ENCODE results near the gene C3orf85. TPM values are rescaled to one million over a fixed set of nuclear protein-coding genes. Genes with fewer than 3 reads are reported as not detected.
A peak's percentile ranks its signal among the peaks of the same experiment; 100 is the strongest.

The C3orf85 gene
- total RNA-seq, 1 donor from 2014 or later, result 2.3 TPM

GRCh38 chr3:109098079-109098644, 38.4 kb upstream of the C3orf85 start:
- no peak overlapping the region for H3K27ac Mint-ChIP-seq
- H3K4me1 Mint-ChIP-seq (ENCODE audit: unreplicated experiment), result peaks cover 9% of the 10 kb centered on the region
- DNase-seq (ENCODE audit: extremely low spot score, unreplicated experiment), result no peak
- H3K9me3 Mint-ChIP-seq, result no peaks in the 10 kb centered on the region
- no peaks in the 10 kb centered on the region for H3K27me3 Mint-ChIP-seq
- H3K36me3 Mint-ChIP-seq, result no peaks in the 10 kb centered on the region
- peak; percentile 49 for TF ChIP-seq CTCF (conservative IDR thresholded peaks at IDR 0.05)
- H3K4me3 Mint-ChIP-seq, result no peak overlapping the region

- Mint-ChIP-seq H3K9me3 (no peaks in the 10 kb centered on the region), H3K36me3 (no peaks in the 10 kb centered on the region)
- DNase-seq (ENCODE audit: extremely low spot score, unreplicated experiment), result no peak
These were observed 26.9 kb upstream of the C3orf85 start for GRCh38 chr3:109109574-109109973.

GRCh38 chr3:109112946-109113760, 23.4 kb upstream of the C3orf85 start:
- H3K4me3 Mint-ChIP-seq, result no peak overlapping the region
- H3K27ac Mint-ChIP-seq, result no peak overlapping the region
- no peaks in the 10 kb centered on the region for H3K9me3 Mint-ChIP-seq
- H3K4me1 Mint-ChIP-seq (ENCODE audit: unreplicated experiment), result no peaks in the 10 kb centered on the region
- H3K27me3 Mint-ChIP-seq, result peaks cover 2% of the 10 kb centered on the region
- DNase-seq (ENCODE audit: extremely low spot score, unreplicated experiment), result no peak
- H3K36me3 Mint-ChIP-seq, result no peaks in the 10 kb centered on the region
- no peak for TF ChIP-seq CTCF (conservative IDR thresholded peaks at IDR 0.05)

More at GRCh38 chr3:109109574-109109973, 26.9 kb upstream of the C3orf85 start:
- TF ChIP-seq CTCF (conservative IDR thresholded peaks at IDR 0.05), result no peak
- no peaks in the 10 kb centered on the region for H3K27me3 Mint-ChIP-seq
- H3K4me1 Mint-ChIP-seq (ENCODE audit: unreplicated experiment), result no peaks in the 10 kb centered on the region
- H3K4me3 Mint-ChIP-seq, result no peak overlapping the region
- H3K27ac Mint-ChIP-seq, result no peak overlapping the region

GRCh38 chr3:109114746-109115145, 21.8 kb upstream of the C3orf85 start:
- Mint-ChIP-seq H3K4me3 (no peak overlapping the region), H3K4me1 (ENCODE audit: unreplicated experiment) (no peaks in the 10 kb centered on the region), H3K27me3 (peaks cover 2% of the 10 kb centered on the region), H3K27ac (no peak overlapping the region), H3K36me3 (no peaks in the 10 kb centered on the region), H3K9me3 (no peaks in the 10 kb centered on the region)
- no peak for DNase-seq (ENCODE audit: extremely low spot score, unreplicated experiment)
- TF ChIP-seq CTCF (conservative IDR thresholded peaks at IDR 0.05), result no peak

GRCh38 chr3:109115451-109115850, 21.1 kb upstream of the C3orf85 start:
- no peak for TF ChIP-seq CTCF (conservative IDR thresholded peaks at IDR 0.05)
- Mint-ChIP-seq H3K4me1 (ENCODE audit: unreplicated experiment) (no peaks in the 10 kb centered on the region), H3K4me3 (no peak overlapping the region), H3K36me3 (no peaks in the 10 kb centered on the region), H3K27me3 (peaks cover 2% of the 10 kb centered on the region), H3K9me3 (no peaks in the 10 kb centered on the region), H3K27ac (no peak overlapping the region)
- DNase-seq (ENCODE audit: extremely low spot score, unreplicated experiment), result no peak

Measured in type B pancreatic cell (in vitro differentiated cells).